MCF 10A (cell line): Measurements from ENCODE around the gene TSSC4. TPM values are rescaled to one million over a fixed set of nuclear protein-coding genes. Genes with fewer than 3 reads are reported as not detected.

Source experiments
- BruUV-seq: library from RNA; stranded (reverse); fragments of 400-500 nt; replicated peaks from 2 replicates; lab custom pipeline; 2021; lab: Mats Ljungman, UMichigan
- CTCF ChIA-PET: fragments of 300-600 bp; sonication (Branson Sonifier 250); formaldehyde crosslinking; extraction: SDS; loops from one replicate; lab custom pipeline; 2021; ENCODE audit warnings: antibody characterized with exemption, inconsistent platforms; lab: Yijun Ruan, JAX
- POLR2A ChIA-PET: fragments of 300-600, 350-650 bp; sonication (Branson Sonifier 250); formaldehyde crosslinking; extraction: SDS; loops from one replicate; lab custom pipeline; 2020; ENCODE audit warnings: antibody characterized with exemption, inconsistent platforms; lab: Yijun Ruan, JAX
- DNase-seq: peaks from one replicate; pipeline ENCODE4 v3.0.0-alpha.2; 2018; ENCODE audit not compliant: unreplicated experiment
- H3K27ac Mint-ChIP-seq: one replicate; pipeline ENCODE4 v1.8.0; 2022; ENCODE audit warnings: mild to moderate bottlenecking, low read depth, mixed read lengths; ENCODE audit not compliant: unreplicated experiment
- H3K27me3 Mint-ChIP-seq: one replicate; pipeline ENCODE4 v1.8.0; 2022; ENCODE audit warnings: mixed read lengths; ENCODE audit not compliant: insufficient read depth, unreplicated experiment
- H3K36me3 Mint-ChIP-seq: one replicate; pipeline ENCODE4 v1.8.0; 2022; ENCODE audit warnings: mild to moderate bottlenecking, moderate library complexity, mixed read lengths; ENCODE audit not compliant: insufficient read depth, unreplicated experiment
- H3K4me1 Mint-ChIP-seq: one replicate; pipeline ENCODE4 v1.8.0; 2022; ENCODE audit warnings: mixed read lengths; ENCODE audit not compliant: insufficient read depth, unreplicated experiment
- H3K4me3 Mint-ChIP-seq: one replicate; pipeline ENCODE4 v1.8.0; 2022; ENCODE audit warnings: mild to moderate bottlenecking, moderate library complexity, mixed read lengths; ENCODE audit not compliant: unreplicated experiment
- H3K9me3 Mint-ChIP-seq: one replicate; pipeline ENCODE4 v1.8.0; 2022; ENCODE audit warnings: mixed read lengths; ENCODE audit not compliant: unreplicated experiment
- CTCF ChIP-seq: fragments of 200-600 bp; IDR thresholded peaks from one replicate; pipeline ENCODE4 v1.8.0; 2022; ENCODE audit warnings: antibody characterized with exemption, mild to moderate bottlenecking; ENCODE audit not compliant: unreplicated experiment
- intact Hi-C: fragments of 100-400 bp; cut with micrococcal nuclease; formaldehyde crosslinking; loops from 2 replicates; pipeline ENCODE4 v1.14.1; 2022
- total RNA-seq: library from RNA; stranded (reverse); gene quantifications from 2 replicates; pipeline ENCODE4 v1.2.3, GENCODE V29; 2022

Gene TSSC4
- total RNA-seq, 1 experiment from 2014 or later, result 70.3 TPM

- ChIA-PET POLR2A (no interaction called here), CTCF (interaction anchor here (1.0 kb wide), 1 partner anchor 107 kb away, joined by 3 read pairs; no protein-coding TSS in a partner anchor)
- Mint-ChIP-seq H3K9me3 (no peaks in the 10 kb centered on the region), H3K4me3 (no peak overlapping the region), H3K27ac (no peak overlapping the region), H3K27me3 (no peaks in the 10 kb centered on the region), H3K36me3 (no peaks in the 10 kb centered on the region), H3K4me1 (no peaks in the 10 kb centered on the region)
- no TSS peak for BruUV-seq
- DNase-seq, result no peak
- no peak for TF ChIP-seq CTCF
- intact Hi-C loops, result no loop called here
These were observed 11.1 kb downstream of the TSSC4 start for GRCh38 chr11:2411446-2412305.

GRCh38 chr11:2412323-2412722, 11.8 kb downstream of the TSSC4 start:
- no peak overlapping the region for H3K27ac Mint-ChIP-seq

GRCh38 chr11:2413742-2414579, 13.4 kb downstream of the TSSC4 start:
- Mint-ChIP-seq H3K27ac (no peak overlapping the region), H3K4me3 (no peak overlapping the region), H3K27me3 (no peaks in the 10 kb centered on the region), H3K4me1 (no peaks in the 10 kb centered on the region), H3K9me3 (no peaks in the 10 kb centered on the region), H3K36me3 (no peaks in the 10 kb centered on the region)
- BruUV-seq, result no TSS peak
- DNase-seq, result no peak
- intact Hi-C loops, result no loop called here
- POLR2A ChIA-PET, result no interaction called here
- CTCF ChIA-PET, result interaction anchor here (0.6 kb wide), 2 partner anchors 38 to 314 kb away, joined by 3 to 5 read pairs; no protein-coding TSS in a partner anchor
- no peak for TF ChIP-seq CTCF

More at GRCh38 chr11:2412323-2412722, 11.8 kb downstream of the TSSC4 start:
- TF ChIP-seq CTCF, result no peak
- no TSS peak for BruUV-seq
- H3K27me3 Mint-ChIP-seq, result no peaks in the 10 kb centered on the region
- H3K4me1 Mint-ChIP-seq, result no peaks in the 10 kb centered on the region
- ChIA-PET POLR2A (no interaction called here), CTCF (interaction anchor here (0.8 to 1.0 kb wide), 2 partner anchors 107 to 204 kb away, joined by 3 to 4 read pairs; no protein-coding TSS in a partner anchor)
- intact Hi-C loops, result no loop called here
- DNase-seq, result no peak
- H3K4me3 Mint-ChIP-seq, result no peak overlapping the region
- no peaks in the 10 kb centered on the region for H3K36me3 Mint-ChIP-seq
- H3K9me3 Mint-ChIP-seq, result no peaks in the 10 kb centered on the region

GRCh38 chr11:2414616-2415015, 14.1 kb downstream of the TSSC4 start:
- no peaks in the 10 kb centered on the region for H3K36me3 Mint-ChIP-seq
- no peak for TF ChIP-seq CTCF
- no TSS peak for BruUV-seq
- ChIA-PET CTCF (no interaction called here), POLR2A (no interaction called here)
- H3K27ac Mint-ChIP-seq, result no peak overlapping the region
- H3K9me3 Mint-ChIP-seq, result no peaks in the 10 kb centered on the region
- DNase-seq, result no peak
- H3K4me3 Mint-ChIP-seq, result no peak overlapping the region
- H3K27me3 Mint-ChIP-seq, result no peaks in the 10 kb centered on the region
- intact Hi-C loops, result no loop called here
- no peaks in the 10 kb centered on the region for H3K4me1 Mint-ChIP-seq
